PC-9 (cell line): ENCODE data around the gene CCNL1.

Experiments used
- CTCF ChIP-seq: fragments of 200-600 bp; sonication (generic); conservative IDR thresholded peaks from 2 replicates; pipeline ENCODE4 v1.6.1; 2017; ENCODE audit warnings: mixed run types, antibody characterized with exemption, mild to moderate bottlenecking, moderate library complexity
- EZH2 ChIP-seq: fragments of 200-600 bp; sonication (generic); IDR thresholded peaks from 2 replicates; pipeline ENCODE4 v1.8.0; 2017; ENCODE audit warnings: antibody characterized with exemption, low read depth

GRCh38 chr3:157115069-157116006 lies 44.6 kb downstream of the CCNL1 start:
- TF ChIP-seq CTCF (no peak), EZH2 (no peak)
